ENCODE data around the gene MYO5A.

The MYO5A gene

GRCh38 chr15:52405856-52406255 is 122.8 kb downstream of the MYO5A start:
- peaks cover 6% of the 10 kb centered on the region; the same call in 1 of the 2 replicates for H3K36me3 ChIP-seq (replicated peaks; ENCODE audit: insufficient read depth, low read length)
- no peak overlapping the region for H2AFZ ChIP-seq (ENCODE audit: low read length)
- no peaks in the 10 kb centered on the region for H3K27me3 ChIP-seq (replicated peaks; ENCODE audit: insufficient read depth, low read length)
- DNase-seq: no peak
- H3K4me2 ChIP-seq (ENCODE audit: low read depth, low read length): no peak overlapping the region
- no peak overlapping the region for H3K27ac ChIP-seq (ENCODE audit: low read length)
- no peak for TF ChIP-seq EZH2phosphoT487 (IDR thresholded peaks at IDR 0.05; ENCODE audit: low read length)
- no peak for TF ChIP-seq CTCF (IDR thresholded peaks at IDR 0.05; ENCODE audit: low read length)
- TF ChIP-seq EZH2 (optimal IDR thresholded peaks at IDR 0.05; ENCODE audit: low read depth, low read length): no peak
- H3K9me2 ChIP-seq (replicated peaks; ENCODE audit: insufficient read depth, low read length): no peaks in the 10 kb centered on the region
- H3K9ac ChIP-seq (ENCODE audit: low read length): no peak overlapping the region
- peaks cover 14% of the 10 kb centered on the region for H3F3A ChIP-seq (ENCODE audit: insufficient read depth, low read length)
- no peaks in the 10 kb centered on the region for H4K20me1 ChIP-seq (ENCODE audit: insufficient read depth, low read length)
- peaks cover 21% of the 10 kb centered on the region for H3K4me1 ChIP-seq (ENCODE audit: low read length)
- no peak overlapping the region for H3K4me3 ChIP-seq (ENCODE audit: low read length)
- peaks cover 34% of the 10 kb centered on the region for H3K79me2 ChIP-seq (ENCODE audit: low read length)
- no peaks in the 10 kb centered on the region for H3K9me3 ChIP-seq (replicated peaks; ENCODE audit: insufficient read depth, low read length)

- H3K36me3 ChIP-seq (replicated peaks; ENCODE audit: insufficient read depth, low read length): peaks cover 12% of the 10 kb centered on the region; the same call in 1 of the 2 replicates
These were observed 131.6 kb downstream of the MYO5A start for GRCh38 chr15:52397118-52397517.

GRCh38 chr15:52394118-52394517 is 134.6 kb downstream of the MYO5A start:
- no peak overlapping the region for H3K4me2 ChIP-seq (ENCODE audit: low read depth, low read length)
- peaks cover 18% of the 10 kb centered on the region for H3K79me2 ChIP-seq (ENCODE audit: low read length)
- H3K9ac ChIP-seq (ENCODE audit: low read length): no peak overlapping the region
- no peaks in the 10 kb centered on the region for H3K9me2 ChIP-seq (replicated peaks; ENCODE audit: insufficient read depth, low read length)
- no peaks in the 10 kb centered on the region for H4K20me1 ChIP-seq (ENCODE audit: insufficient read depth, low read length)
- H3K9me3 ChIP-seq (replicated peaks; ENCODE audit: insufficient read depth, low read length): no peaks in the 10 kb centered on the region
- TF ChIP-seq EZH2 (optimal IDR thresholded peaks at IDR 0.05; ENCODE audit: low read depth, low read length) (no peak), CTCF (IDR thresholded peaks at IDR 0.05; ENCODE audit: low read length) (no peak), EZH2phosphoT487 (IDR thresholded peaks at IDR 0.05; ENCODE audit: low read length) (no peak)
- H3K27ac ChIP-seq (ENCODE audit: low read length): no peak overlapping the region
- H3F3A ChIP-seq (ENCODE audit: insufficient read depth, low read length): 0 out of 2 replicates have a peak, but pooled peaks cover 4% of the 10 kb centered on the region
- H2AFZ ChIP-seq (ENCODE audit: low read length): no peak overlapping the region
- H3K4me3 ChIP-seq (ENCODE audit: low read length): no peak overlapping the region
- peaks cover 21% of the 10 kb centered on the region for H3K36me3 ChIP-seq (replicated peaks; ENCODE audit: insufficient read depth, low read length)
- H3K27me3 ChIP-seq (replicated peaks; ENCODE audit: insufficient read depth, low read length): no peaks in the 10 kb centered on the region
- peaks cover 7% of the 10 kb centered on the region for H3K4me1 ChIP-seq (ENCODE audit: low read length)
- no peak for DNase-seq

More at GRCh38 chr15:52397118-52397517, 131.6 kb downstream of the MYO5A start:
- Histone ChIP-seq H3K27ac (ENCODE audit: low read length) (no peak overlapping the region), H2AFZ (ENCODE audit: low read length) (no peak overlapping the region), H4K20me1 (ENCODE audit: insufficient read depth, low read length) (no peaks in the 10 kb centered on the region), H3K4me2 (ENCODE audit: low read depth, low read length) (no peak overlapping the region), H3K4me3 (ENCODE audit: low read length) (no peak overlapping the region), H3K79me2 (ENCODE audit: low read length) (peaks cover 18% of the 10 kb centered on the region), H3K4me1 (ENCODE audit: low read length) (0 out of 2 replicates have a peak, but pooled peaks cover 3% of the 10 kb centered on the region), H3K9ac (ENCODE audit: low read length) (no peak overlapping the region), H3K9me3 (replicated peaks; ENCODE audit: insufficient read depth, low read length) (no peaks in the 10 kb centered on the region), H3K9me2 (replicated peaks; ENCODE audit: insufficient read depth, low read length) (no peaks in the 10 kb centered on the region), H3K27me3 (replicated peaks; ENCODE audit: insufficient read depth, low read length) (no peaks in the 10 kb centered on the region), H3F3A (ENCODE audit: insufficient read depth, low read length) (no peaks in the 10 kb centered on the region)
- TF ChIP-seq EZH2phosphoT487 (IDR thresholded peaks at IDR 0.05; ENCODE audit: low read length): no peak
- TF ChIP-seq CTCF (IDR thresholded peaks at IDR 0.05; ENCODE audit: low read length): no peak
- no peak for TF ChIP-seq EZH2 (optimal IDR thresholded peaks at IDR 0.05; ENCODE audit: low read depth, low read length)
- DNase-seq: no peak

Measured in MM.1S (cell line).